Neutrophil (primary cell): ENCODE measurements around the gene RGL2.

Experiments used
- H3K27ac ChIP-seq: fragments of 200-600 bp; sonication (generic); 2 replicates; pipeline ENCODE4 v1.5.1; 2016; ENCODE audit warnings: mild to moderate bottlenecking, moderate library complexity
- H3K27me3 ChIP-seq: fragments of 200-600 bp; sonication (generic); 2 replicates; pipeline ENCODE4 v1.6.0; 2016; ENCODE audit warnings: mild to moderate bottlenecking
- H3K36me3 ChIP-seq: fragments of 200-600 bp; sonication (generic); 2 replicates; pipeline ENCODE4 v1.5.1; 2017
- H3K4me1 ChIP-seq, 2 experiments: fragments of 200-600 bp in 1 of 2; sonication (generic) in 1 of 2; 1 replicate in 1 of 2; 2 replicates in 1 of 2; pipeline versions ENCODE4 v1.5.1 to v1.6.1; 2013 to 2016; ENCODE audit warnings: low read depth in 1 of 2, low read length in 1 of 2, mild to moderate bottlenecking in 1 of 2, moderate library complexity in 1 of 2; ENCODE audit not compliant: control insufficient read depth in 1 of 2, insufficient read depth in 1 of 2
- H3K4me3 ChIP-seq, 2 experiments: fragments of 200-600 bp in 1 of 2; sonication (generic) in 1 of 2; 1 replicate in 1 of 2; 2 replicates in 1 of 2; pipeline ENCODE4 v1.5.1; 2013 to 2016; ENCODE audit warnings: low read depth in 1 of 2, low read length in 1 of 2, mild to moderate bottlenecking in 1 of 2, moderate library complexity in 1 of 2
- H3K9me3 ChIP-seq: fragments of 200-600 bp; sonication (generic); 2 replicates; pipeline ENCODE4 v1.5.1; 2016
- CTCF ChIP-seq: fragments of 200-600 bp; sonication (generic); IDR thresholded peaks from 2 replicates; pipeline ENCODE4 v1.5.1; 2016; ENCODE audit warnings: antibody characterized with exemption

RGL2 gene

GRCh38 chr6:33273924-33274902 lies 24.5 kb downstream of the RGL2 start:
- H3K9me3 ChIP-seq: no peaks in the 10 kb centered on the region
- peaks cover 12% of the 10 kb centered on the region for H3K36me3 ChIP-seq
- H3K4me1 ChIP-seq: peaks cover 48 to 52% of the 10 kb centered on the region in 2 experiments
- no peak for TF ChIP-seq CTCF
- no peak overlapping the region for H3K27ac ChIP-seq
- no peak overlapping the region for H3K4me3 ChIP-seq
- H3K27me3 ChIP-seq: no peaks in the 10 kb centered on the region

GRCh38 chr6:33273129-33273923 lies 25.4 kb downstream of the RGL2 start:
- H3K36me3 ChIP-seq: peaks cover 11% of the 10 kb centered on the region
- no peaks in the 10 kb centered on the region for H3K27me3 ChIP-seq
- no peak overlapping the region for H3K4me3 ChIP-seq
- peaks cover 39 to 43% of the 10 kb centered on the region in 2 experiments for H3K4me1 ChIP-seq
- peak overlapping the region; percentile 96 for H3K27ac ChIP-seq
- TF ChIP-seq CTCF: no peak
- H3K9me3 ChIP-seq: no peaks in the 10 kb centered on the region

GRCh38 chr6:33272275-33273128 lies 26.2 kb downstream of the RGL2 start:
- Histone ChIP-seq H3K27ac (peak overlapping the region; percentile 96), H3K36me3 (peaks cover 16% of the 10 kb centered on the region), H3K4me3 (peak overlapping the region; percentile 73 to 87), H3K9me3 (no peaks in the 10 kb centered on the region), H3K27me3 (no peaks in the 10 kb centered on the region), H3K4me1 (peaks cover 31 to 35% of the 10 kb centered on the region in 2 experiments)
- no peak for TF ChIP-seq CTCF

GRCh38 chr6:33271468-33272274 lies 27.1 kb downstream of the RGL2 start, which contains the start of the genes RPS18 and VPS52:
Gene RPS18, plus strand, starts transcription at chr6:33272075. Its CDS starts 45 bp downstream, at chr6:33272120.
Gene VPS52, minus strand, starts transcription at chr6:33271876. Its CDS starts 201 bp downstream, at chr6:33271675.
- Histone ChIP-seq H3K36me3 (peaks cover 24% of the 10 kb centered on the region), H3K27me3 (no peaks in the 10 kb centered on the region), H3K4me3 (peak within 1 kb of the TSS; percentile 73 to 87), H3K27ac (peak within 1 kb of the TSS; percentile 96), H3K9me3 (no peaks in the 10 kb centered on the region), H3K4me1 (peaks cover 26 to 33% of the 10 kb centered on the region in 2 experiments)
- peak; percentile 38 for TF ChIP-seq CTCF
